SJCRH30 (cell line): ENCODE data around the gene AREG. TPM values are rescaled to one million over a fixed set of nuclear protein-coding genes. Genes with fewer than 3 reads are reported as not detected.
A peak's percentile ranks its signal among the peaks of the same experiment; 100 is the strongest.

Source experiments
- DNase-seq, 2 experiments: peaks; one replicate each; pipeline ENCODE4 v3.0.0-alpha.2; 2015 to 2020
- H3K27ac ChIP-seq: fragments of 250-450 bp; sonication (Bioruptor Pico); 2 replicates; pipeline ENCODE4 v1.5.1; 2020; ENCODE audit warnings: mild to moderate bottlenecking, moderate library complexity
- H3K27me3 ChIP-seq: fragments of 250-450 bp; sonication (Bioruptor Pico); 2 replicates; pipeline ENCODE4 v1.5.1; 2020; ENCODE audit warnings: mild to moderate bottlenecking, moderate library complexity
- H3K36me3 ChIP-seq: fragments of 250-450 bp; sonication (Bioruptor Pico); 2 replicates; pipeline ENCODE4 v1.5.1; 2020; ENCODE audit warnings: mild to moderate bottlenecking, moderate library complexity
- H3K4me1 ChIP-seq: fragments of 250-450 bp; sonication (Bioruptor Pico); 2 replicates; pipeline ENCODE4 v1.5.1; 2020; ENCODE audit warnings: mild to moderate bottlenecking, moderate library complexity
- H3K4me3 ChIP-seq: fragments of 250-450 bp; sonication (Bioruptor Pico); 2 replicates; pipeline ENCODE4 v1.5.1; 2020; ENCODE audit warnings: mild to moderate bottlenecking, moderate library complexity
- H3K9me3 ChIP-seq: fragments of 250-450 bp; sonication (Bioruptor Pico); replicated peaks from 2 replicates; pipeline ENCODE4 v1.5.1; 2020; ENCODE audit warnings: mild to moderate bottlenecking, moderate library complexity
- total RNA-seq: library from RNA; depleted of rRNA; stranded (reverse); fragments of >200 nt; shearing (Covaris generic); gene quantifications from 2 replicates; pipeline ENCODE4 v1.2.3, GENCODE V29; 2014

Gene AREG
- total RNA-seq, 1 experiment from 2014 or later, result not detected

GRCh38 chr4:74418063-74418670 lies 26.8 kb upstream of the AREG start:
- Histone ChIP-seq H3K4me1 (no peaks in the 10 kb centered on the region), H3K36me3 (no peaks in the 10 kb centered on the region), H3K9me3 (no peaks in the 10 kb centered on the region; the same call in 1 of the 2 replicates), H3K27me3 (no peaks in the 10 kb centered on the region), H3K27ac (no peak overlapping the region), H3K4me3 (no peak overlapping the region)
- DNase-seq, result no peak

- no peak overlapping the region for H3K4me3 ChIP-seq
- no peak for DNase-seq
- H3K9me3 ChIP-seq, result no peaks in the 10 kb centered on the region; the same call in 1 of the 2 replicates
- no peaks in the 10 kb centered on the region for H3K4me1 ChIP-seq
- H3K27ac ChIP-seq, result no peak overlapping the region
- H3K27me3 ChIP-seq, result no peaks in the 10 kb centered on the region
- no peaks in the 10 kb centered on the region for H3K36me3 ChIP-seq
These were observed 24.1 kb upstream of the AREG start for GRCh38 chr4:74420863-74421262.

GRCh38 chr4:74423104-74423503 lies 21.8 kb upstream of the AREG start:
- no peaks in the 10 kb centered on the region for H3K9me3 ChIP-seq
- no peaks in the 10 kb centered on the region for H3K36me3 ChIP-seq
- no peak overlapping the region for H3K4me3 ChIP-seq
- H3K27ac ChIP-seq, result no peak overlapping the region
- DNase-seq, result no peak
- H3K4me1 ChIP-seq, result no peaks in the 10 kb centered on the region
- H3K27me3 ChIP-seq, result no peaks in the 10 kb centered on the region

- no peak overlapping the region for H3K27ac ChIP-seq
- no peaks in the 10 kb centered on the region for H3K36me3 ChIP-seq
- no peak overlapping the region for H3K4me3 ChIP-seq
- H3K4me1 ChIP-seq, result no peaks in the 10 kb centered on the region
- no peaks in the 10 kb centered on the region for H3K27me3 ChIP-seq
- no peak for DNase-seq
- H3K9me3 ChIP-seq, result no peaks in the 10 kb centered on the region
These were observed 20.8 kb upstream of the AREG start for GRCh38 chr4:74424111-74424510.

GRCh38 chr4:74426101-74426500 lies 18.8 kb upstream of the AREG start:
- no peak for DNase-seq
- Histone ChIP-seq H3K27me3 (no peaks in the 10 kb centered on the region), H3K9me3 (no peaks in the 10 kb centered on the region), H3K4me1 (no peaks in the 10 kb centered on the region), H3K27ac (no peak overlapping the region), H3K4me3 (no peak overlapping the region), H3K36me3 (no peaks in the 10 kb centered on the region)

- Histone ChIP-seq H3K27me3 (no peaks in the 10 kb centered on the region), H3K9me3 (no peaks in the 10 kb centered on the region), H3K36me3 (no peaks in the 10 kb centered on the region), H3K4me3 (no peak overlapping the region), H3K4me1 (no peaks in the 10 kb centered on the region), H3K27ac (no peak overlapping the region)
- DNase-seq, result no peak
These were observed 16.7 kb upstream of the AREG start for GRCh38 chr4:74428276-74428675.

- Histone ChIP-seq H3K4me3 (no peak overlapping the region), H3K4me1 (no peaks in the 10 kb centered on the region), H3K27me3 (no peaks in the 10 kb centered on the region), H3K36me3 (no peaks in the 10 kb centered on the region), H3K9me3 (no peaks in the 10 kb centered on the region), H3K27ac (no peak overlapping the region)
- no peak for DNase-seq
These were observed 13.7 kb upstream of the AREG start for GRCh38 chr4:74431113-74431826.

GRCh38 chr4:74433043-74433442 lies 11.9 kb upstream of the AREG start:
- H3K27ac ChIP-seq, result no peak overlapping the region
- DNase-seq, result no peak
- H3K36me3 ChIP-seq, result no peaks in the 10 kb centered on the region
- H3K4me3 ChIP-seq, result no peak overlapping the region; the same call in 1 of the 2 replicates
- no peaks in the 10 kb centered on the region for H3K4me1 ChIP-seq
- no peaks in the 10 kb centered on the region for H3K27me3 ChIP-seq
- no peaks in the 10 kb centered on the region for H3K9me3 ChIP-seq

GRCh38 chr4:74433541-74434172 lies 11.3 kb upstream of the AREG start:
- H3K4me1 ChIP-seq, result no peaks in the 10 kb centered on the region
- H3K27me3 ChIP-seq, result no peaks in the 10 kb centered on the region
- no peaks in the 10 kb centered on the region for H3K36me3 ChIP-seq
- H3K27ac ChIP-seq, result no peak overlapping the region
- peak; percentile 32 to 62 for DNase-seq
- peak overlapping the region; percentile 32 for H3K4me3 ChIP-seq
- no peaks in the 10 kb centered on the region for H3K9me3 ChIP-seq

GRCh38 chr4:74435296-74435695 lies 9.6 kb upstream of the AREG start:
- H3K27ac ChIP-seq, result no peak overlapping the region
- no peaks in the 10 kb centered on the region for H3K4me1 ChIP-seq
- H3K36me3 ChIP-seq, result no peaks in the 10 kb centered on the region
- H3K27me3 ChIP-seq, result no peaks in the 10 kb centered on the region
- no peaks in the 10 kb centered on the region for H3K9me3 ChIP-seq
- no peak for DNase-seq
- no peak overlapping the region for H3K4me3 ChIP-seq

GRCh38 chr4:74437866-74438265 lies 7.1 kb upstream of the AREG start:
- Histone ChIP-seq H3K27me3 (no peaks in the 10 kb centered on the region), H3K4me1 (no peaks in the 10 kb centered on the region), H3K4me3 (no peak overlapping the region), H3K9me3 (no peaks in the 10 kb centered on the region), H3K27ac (no peak overlapping the region), H3K36me3 (no peaks in the 10 kb centered on the region)
- DNase-seq, result no peak

GRCh38 chr4:74438661-74439060 lies 6.3 kb upstream of the AREG start:
- H3K9me3 ChIP-seq, result no peaks in the 10 kb centered on the region
- H3K27ac ChIP-seq, result no peak overlapping the region
- no peaks in the 10 kb centered on the region for H3K4me1 ChIP-seq
- no peak overlapping the region for H3K4me3 ChIP-seq
- no peaks in the 10 kb centered on the region for H3K27me3 ChIP-seq
- H3K36me3 ChIP-seq, result no peaks in the 10 kb centered on the region
- DNase-seq, result no peak

GRCh38 chr4:74439952-74440351 lies 5.0 kb upstream of the AREG start:
- H3K9me3 ChIP-seq, result no peaks in the 10 kb centered on the region
- H3K4me3 ChIP-seq, result no peak overlapping the region
- no peaks in the 10 kb centered on the region for H3K36me3 ChIP-seq
- no peak overlapping the region for H3K27ac ChIP-seq
- no peaks in the 10 kb centered on the region for H3K4me1 ChIP-seq
- DNase-seq, result no peak
- no peaks in the 10 kb centered on the region for H3K27me3 ChIP-seq

GRCh38 chr4:74440356-74440755 lies 4.6 kb upstream of the AREG start:
- Histone ChIP-seq H3K36me3 (no peaks in the 10 kb centered on the region), H3K4me1 (no peaks in the 10 kb centered on the region), H3K9me3 (no peaks in the 10 kb centered on the region), H3K27me3 (no peaks in the 10 kb centered on the region), H3K4me3 (no peak overlapping the region), H3K27ac (no peak overlapping the region)
- DNase-seq, result peak; percentile 26 to 46

- 0 out of 2 replicates have a peak, but pooled peaks cover 3% of the 10 kb centered on the region for H3K27me3 ChIP-seq
- no peaks in the 10 kb centered on the region for H3K9me3 ChIP-seq
- no peaks in the 10 kb centered on the region for H3K4me1 ChIP-seq
- H3K36me3 ChIP-seq, result no peaks in the 10 kb centered on the region
- no peak overlapping the region for H3K27ac ChIP-seq
- H3K4me3 ChIP-seq, result no peak overlapping the region
- DNase-seq, result no peak
These were observed 3.2 kb upstream of the AREG start for GRCh38 chr4:74441744-74442143.
